Activated T-cell treated with anti-CD3 and anti-CD28 coated beads, Interleukin-2, amount 50 U/mL, for 1 hour (primary cell): ENCODE data around the gene MCRIP1.

Experiments used
- DNase-seq: peaks from one replicate; pipeline ENCODE4 v3.0.0-alpha.2; 2020

The MCRIP1 gene

GRCh38 chr17:81860756-81861568 is 27.9 kb upstream of the MCRIP1 start:
- DNase-seq, result peak; percentile 99

GRCh38 chr17:81859906-81860755 is 27.0 kb upstream of the MCRIP1 start, which contains the start of gene P4HB:
TSS of gene P4HB (minus strand) at chr17:81860535. CDS start at chr17:81860471, 64 bp downstream.
- peak; percentile 94 for DNase-seq

- no peak for DNase-seq
Observed at GRCh38 chr17:81858967-81859905, 26.1 kb upstream of the MCRIP1 start.

- DNase-seq, result no peak
Observed at GRCh38 chr17:81858170-81858966, 25.3 kb upstream of the MCRIP1 start.

- DNase-seq, result no peak
Observed at GRCh38 chr17:81854974-81855774, 22.1 kb upstream of the MCRIP1 start.

GRCh38 chr17:81852237-81852636 is 19.1 kb upstream of the MCRIP1 start:
- DNase-seq, result no peak

GRCh38 chr17:81851423-81851822 is 18.3 kb upstream of the MCRIP1 start:
- no peak for DNase-seq

GRCh38 chr17:81849457-81849856 is 16.4 kb upstream of the MCRIP1 start:
- DNase-seq, result no peak

- DNase-seq, result no peak
Observed at GRCh38 chr17:81846743-81847689, 13.9 kb upstream of the MCRIP1 start.

- no peak for DNase-seq
Observed at GRCh38 chr17:81845881-81846742, 13.0 kb upstream of the MCRIP1 start.

GRCh38 chr17:81845361-81845760 is 12.3 kb upstream of the MCRIP1 start:
- no peak for DNase-seq

- no peak for DNase-seq
Observed at GRCh38 chr17:81844887-81845286, 11.8 kb upstream of the MCRIP1 start.

- DNase-seq, result no peak
Observed at GRCh38 chr17:81844327-81844851, 11.3 kb upstream of the MCRIP1 start.

- DNase-seq, result no peak
Observed at GRCh38 chr17:81843713-81844326, 10.7 kb upstream of the MCRIP1 start.

GRCh38 chr17:81842725-81843504 is 9.8 kb upstream of the MCRIP1 start:
- DNase-seq, result no peak

GRCh38 chr17:81842378-81842724 is 9.3 kb upstream of the MCRIP1 start:
- DNase-seq, result no peak

- DNase-seq, result no peak
Observed at GRCh38 chr17:81841866-81842265, 8.8 kb upstream of the MCRIP1 start.
